KMS-11 (cell line): Measurements from ENCODE around the gene BLACAT1.

ENCODE experiments used
- H2AFZ ChIP-seq: fragments of 200-600 bp; sonication (generic); 2 replicates; pipeline ENCODE4 v1.6.1; 2016; ENCODE audit warnings: antibody characterized with exemption, mixed run types, low read depth
- H3K27ac ChIP-seq: fragments of 200-600 bp; sonication (generic); 2 replicates; pipeline ENCODE4 v1.6.1; 2016; ENCODE audit warnings: mild to moderate bottlenecking, mixed run types
- H3K27me3 ChIP-seq: fragments of 200-600 bp; sonication (generic); 2 replicates; pipeline ENCODE4 v1.6.1; 2017; ENCODE audit warnings: mild to moderate bottlenecking, low read depth, mixed run types, moderate library complexity; ENCODE audit not compliant: insufficient read depth
- H3K36me3 ChIP-seq: fragments of 200-600 bp; sonication (generic); 2 replicates; pipeline ENCODE4 v1.6.1; 2017; ENCODE audit warnings: mild to moderate bottlenecking, mixed run types; ENCODE audit not compliant: insufficient read depth
- H3K4me1 ChIP-seq: fragments of 200-600 bp; sonication (generic); 2 replicates; pipeline ENCODE4 v1.6.1; 2016; ENCODE audit warnings: mild to moderate bottlenecking, low read depth, mixed run types; ENCODE audit not compliant: poor library complexity, severe bottlenecking
- H3K4me2 ChIP-seq: fragments of 200-600 bp; sonication (generic); 2 replicates; pipeline ENCODE4 v1.7.0; 2016; ENCODE audit warnings: mild to moderate bottlenecking, mixed run types
- H3K4me3 ChIP-seq: fragments of 200-600 bp; sonication (generic); IDR thresholded peaks from 2 replicates; pipeline ENCODE4 v1.6.1; 2017; ENCODE audit warnings: low read depth, low read length, mixed read lengths; ENCODE audit not compliant: insufficient read depth
- H3K79me2 ChIP-seq: fragments of 200-600 bp; sonication (generic); 2 replicates; pipeline ENCODE4 v1.6.1; 2016; ENCODE audit warnings: low read depth, mixed run types; ENCODE audit not compliant: insufficient read depth
- H3K9ac ChIP-seq: fragments of 200-600 bp; sonication (generic); 2 replicates; pipeline ENCODE4 v1.6.1; 2016; ENCODE audit warnings: mild to moderate bottlenecking, mixed run types
- H4K20me1 ChIP-seq: fragments of 200-600 bp; sonication (generic); 2 replicates; pipeline ENCODE4 v1.6.1; 2016; ENCODE audit warnings: mild to moderate bottlenecking, mixed run types; ENCODE audit not compliant: insufficient read depth
- CTCF ChIP-seq: fragments of 200-600 bp; sonication (generic); conservative IDR thresholded peaks from 2 replicates; pipeline ENCODE4 v1.6.1; 2017; ENCODE audit warnings: low read depth, mild to moderate bottlenecking, antibody characterized with exemption, low read length, moderate library complexity, mixed read lengths

Gene BLACAT1

GRCh38 chr1:205442051-205442725 lies 13.7 kb downstream of the BLACAT1 start:
- Histone ChIP-seq H3K4me3 (no peak overlapping the region), H3K4me2 (no peak overlapping the region), H4K20me1 (no peaks in the 10 kb centered on the region), H3K4me1 (peaks cover 36% of the 10 kb centered on the region), H3K9ac (no peak overlapping the region), H3K27ac (no peak overlapping the region), H2AFZ (no peak overlapping the region), H3K36me3 (no peaks in the 10 kb centered on the region), H3K27me3 (no peaks in the 10 kb centered on the region), H3K79me2 (no peaks in the 10 kb centered on the region)
- TF ChIP-seq CTCF: no peak

GRCh38 chr1:205441716-205442050 lies 14.2 kb downstream of the BLACAT1 start:
- no peak overlapping the region for H3K9ac ChIP-seq
- H3K27ac ChIP-seq: no peak overlapping the region
- no peak for TF ChIP-seq CTCF
- H3K4me1 ChIP-seq: peaks cover 41% of the 10 kb centered on the region
- H3K36me3 ChIP-seq: no peaks in the 10 kb centered on the region
- peak overlapping the region; percentile 89; the same call in 1 of the 2 replicates for H3K4me2 ChIP-seq
- H2AFZ ChIP-seq: no peak overlapping the region
- no peaks in the 10 kb centered on the region for H3K79me2 ChIP-seq
- H4K20me1 ChIP-seq: no peaks in the 10 kb centered on the region
- no peaks in the 10 kb centered on the region for H3K27me3 ChIP-seq
- H3K4me3 ChIP-seq: no peak overlapping the region

- H3K27ac ChIP-seq: peak overlapping the region; percentile 59; the same call in 1 of the 2 replicates
- TF ChIP-seq CTCF: no peak
- no peaks in the 10 kb centered on the region for H3K79me2 ChIP-seq
- peak overlapping the region; percentile 89 for H3K4me2 ChIP-seq
- no peaks in the 10 kb centered on the region for H4K20me1 ChIP-seq
- H3K27me3 ChIP-seq: 0 out of 2 replicates have a peak, but pooled peaks cover 3% of the 10 kb centered on the region
- peak overlapping the region; percentile 40; the same call in 1 of the 2 replicates for H3K9ac ChIP-seq
- H3K36me3 ChIP-seq: no peaks in the 10 kb centered on the region
- peak overlapping the region; percentile 80 for H2AFZ ChIP-seq
- peak overlapping the region; percentile 74 for H3K4me3 ChIP-seq
- H3K4me1 ChIP-seq: peaks cover 44% of the 10 kb centered on the region
Observed at GRCh38 chr1:205441318-205441633, 14.6 kb downstream of the BLACAT1 start.

GRCh38 chr1:205440476-205441317 lies 15.1 kb downstream of the BLACAT1 start:
- peak overlapping the region; percentile 74 for H3K4me3 ChIP-seq
- peak overlapping the region; percentile 59 for H3K27ac ChIP-seq
- H2AFZ ChIP-seq: peak overlapping the region; percentile 80
- H3K4me1 ChIP-seq: peaks cover 50% of the 10 kb centered on the region
- no peaks in the 10 kb centered on the region for H3K36me3 ChIP-seq
- peaks cover 6% of the 10 kb centered on the region; the same call in 1 of the 2 replicates for H3K27me3 ChIP-seq
- peak overlapping the region; percentile 40 for H3K9ac ChIP-seq
- no peaks in the 10 kb centered on the region for H3K79me2 ChIP-seq
- no peaks in the 10 kb centered on the region for H4K20me1 ChIP-seq
- no peak for TF ChIP-seq CTCF
- H3K4me2 ChIP-seq: peak overlapping the region; percentile 89
